ENCODE measurements around the gene SCIMP. TPM values are rescaled to one million over a fixed set of nuclear protein-coding genes. Genes with fewer than 3 reads are reported as not detected.

SCIMP gene
- polyA plus RNA-seq, 1 donor from 2014 or later: not detected

DNA sequence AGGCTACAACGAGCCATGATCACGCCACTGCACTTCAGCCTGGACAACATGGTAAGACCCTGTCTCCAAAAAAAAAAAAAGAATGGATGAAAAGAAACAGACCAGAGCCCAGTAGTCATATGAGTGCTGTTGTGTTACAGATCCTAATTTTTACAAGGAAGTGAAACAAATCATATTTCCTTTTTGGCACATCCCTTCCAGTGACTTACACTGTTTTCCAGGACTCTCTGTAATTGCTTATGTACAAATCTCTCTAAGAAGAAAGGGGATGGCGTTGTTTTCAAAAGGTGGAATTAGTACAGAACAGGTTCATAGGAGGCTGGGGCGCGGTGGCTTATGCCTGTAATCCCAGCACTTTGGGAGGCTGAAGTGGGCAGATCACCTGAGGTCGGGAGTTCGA, 23.2 kb downstream of the SCIMP start:
- Histone ChIP-seq H3K36me3 (ENCODE audit: insufficient read depth, low read length) (no peaks in the 10 kb centered on the region), H3F3A (ENCODE audit: insufficient read depth, low read length, poor library complexity, severe bottlenecking) (no peaks in the 10 kb centered on the region), H3K4me3 (ENCODE audit: low read length) (no peak overlapping the region), H3K27ac (ENCODE audit: low read length) (no peak overlapping the region), H3K4me2 (ENCODE audit: low read length) (no peak overlapping the region), H4K20me1 (ENCODE audit: insufficient read depth) (no peaks in the 10 kb centered on the region), H3K9ac (ENCODE audit: low read length) (no peak overlapping the region), H3K79me2 (replicated peaks; ENCODE audit: insufficient read depth, low read length) (no peaks in the 10 kb centered on the region), H2AFZ (ENCODE audit: low read depth, low read length) (no peak overlapping the region), H3K27me3 (ENCODE audit: insufficient read depth, low read depth, low read length) (no peaks in the 10 kb centered on the region), H3K9me3 (ENCODE audit: low read length) (no peaks in the 10 kb centered on the region), H3K9me2 (ENCODE audit: insufficient read depth, low read length) (no peaks in the 10 kb centered on the region)
- TF ChIP-seq MXI1 (conservative IDR thresholded peaks at IDR 0.05; ENCODE audit: poor library complexity, severe bottlenecking) (no peak), EZH2 (IDR thresholded peaks at IDR 0.05; ENCODE audit: borderline replicate concordance, insufficient read depth, low read length, poor library complexity, severe bottlenecking) (no peak), REST (IDR thresholded peaks at IDR 0.05; ENCODE audit: borderline replicate concordance) (no peak), EP300 (conservative IDR thresholded peaks at IDR 0.05; ENCODE audit: poor library complexity, severe bottlenecking) (no peak), POLR2AphosphoS5 (IDR thresholded peaks at IDR 0.05) (no peak), TAF1 (IDR thresholded peaks at IDR 0.05; ENCODE audit: low read depth) (no peak), SMC3 (conservative IDR thresholded peaks at IDR 0.05; ENCODE audit: poor library complexity) (no peak), RAD21 (conservative IDR thresholded peaks at IDR 0.05) (no peak)
- TF ChIP-seq, protein P1, sequence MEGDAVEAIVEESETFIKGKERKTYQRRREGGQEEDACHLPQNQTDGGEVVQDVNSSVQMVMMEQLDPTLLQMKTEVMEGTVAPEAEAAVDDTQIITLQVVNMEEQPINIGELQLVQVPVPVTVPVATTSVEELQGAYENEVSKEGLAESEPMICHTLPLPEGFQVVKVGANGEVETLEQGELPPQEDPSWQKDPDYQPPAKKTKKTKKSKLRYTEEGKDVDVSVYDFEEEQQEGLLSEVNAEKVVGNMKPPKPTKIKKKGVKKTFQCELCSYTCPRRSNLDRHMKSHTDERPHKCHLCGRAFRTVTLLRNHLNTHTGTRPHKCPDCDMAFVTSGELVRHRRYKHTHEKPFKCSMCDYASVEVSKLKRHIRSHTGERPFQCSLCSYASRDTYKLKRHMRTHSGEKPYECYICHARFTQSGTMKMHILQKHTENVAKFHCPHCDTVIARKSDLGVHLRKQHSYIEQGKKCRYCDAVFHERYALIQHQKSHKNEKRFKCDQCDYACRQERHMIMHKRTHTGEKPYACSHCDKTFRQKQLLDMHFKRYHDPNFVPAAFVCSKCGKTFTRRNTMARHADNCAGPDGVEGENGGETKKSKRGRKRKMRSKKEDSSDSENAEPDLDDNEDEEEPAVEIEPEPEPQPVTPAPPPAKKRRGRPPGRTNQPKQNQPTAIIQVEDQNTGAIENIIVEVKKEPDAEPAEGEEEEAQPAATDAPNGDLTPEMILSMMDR (IDR thresholded peaks at IDR 0.05; ENCODE audit: poor library complexity, severe bottlenecking): no peak

GRCh38 chr17:5210614-5211252, 23.9 kb downstream of the SCIMP start:
- no peaks in the 10 kb centered on the region for H3F3A ChIP-seq (ENCODE audit: insufficient read depth, low read length, poor library complexity, severe bottlenecking)
- no peak overlapping the region for H2AFZ ChIP-seq (ENCODE audit: low read depth, low read length)
- H4K20me1 ChIP-seq (ENCODE audit: insufficient read depth): no peaks in the 10 kb centered on the region
- TF ChIP-seq, protein P1 (IDR thresholded peaks at IDR 0.05; ENCODE audit: poor library complexity, severe bottlenecking): no peak
- no peak for TF ChIP-seq RAD21 (conservative IDR thresholded peaks at IDR 0.05)
- TF ChIP-seq TAF1 (IDR thresholded peaks at IDR 0.05; ENCODE audit: low read depth): no peak
- no peak for TF ChIP-seq EZH2 (IDR thresholded peaks at IDR 0.05; ENCODE audit: borderline replicate concordance, insufficient read depth, low read length, poor library complexity, severe bottlenecking)
- TF ChIP-seq SMC3 (conservative IDR thresholded peaks at IDR 0.05; ENCODE audit: poor library complexity): no peak
- no peak for TF ChIP-seq EP300 (conservative IDR thresholded peaks at IDR 0.05; ENCODE audit: poor library complexity, severe bottlenecking)
- no peak for TF ChIP-seq REST (IDR thresholded peaks at IDR 0.05; ENCODE audit: borderline replicate concordance)
- no peak for TF ChIP-seq MXI1 (conservative IDR thresholded peaks at IDR 0.05; ENCODE audit: poor library complexity, severe bottlenecking)
- no peak for TF ChIP-seq POLR2AphosphoS5 (IDR thresholded peaks at IDR 0.05)
- H3K79me2 ChIP-seq (replicated peaks; ENCODE audit: insufficient read depth, low read length): no peaks in the 10 kb centered on the region
- no peak overlapping the region for H3K4me2 ChIP-seq (ENCODE audit: low read length)
- H3K27me3 ChIP-seq (ENCODE audit: insufficient read depth, low read depth, low read length): no peaks in the 10 kb centered on the region
- H3K9me3 ChIP-seq (ENCODE audit: low read length): no peaks in the 10 kb centered on the region
- no peak overlapping the region for H3K4me3 ChIP-seq (ENCODE audit: low read length)
- H3K9me2 ChIP-seq (ENCODE audit: insufficient read depth, low read length): no peaks in the 10 kb centered on the region
- no peak overlapping the region for H3K27ac ChIP-seq (ENCODE audit: low read length)
- H3K9ac ChIP-seq (ENCODE audit: low read length): no peak overlapping the region
- no peaks in the 10 kb centered on the region for H3K36me3 ChIP-seq (ENCODE audit: insufficient read depth, low read length)

Measured in neural cell (in vitro differentiated cells).